ENCODE measurements around the gene BMAL1. TPM values are rescaled to one million over a fixed set of nuclear protein-coding genes. Genes with fewer than 3 reads are reported as not detected.

The BMAL1 gene
- total and polyA plus RNA-seq, 2 of the 8 experiments (the other 6 are each of a cell fraction or from before 2014, with no cell fraction given), result 6.8 to 6.9 TPM

DNA sequence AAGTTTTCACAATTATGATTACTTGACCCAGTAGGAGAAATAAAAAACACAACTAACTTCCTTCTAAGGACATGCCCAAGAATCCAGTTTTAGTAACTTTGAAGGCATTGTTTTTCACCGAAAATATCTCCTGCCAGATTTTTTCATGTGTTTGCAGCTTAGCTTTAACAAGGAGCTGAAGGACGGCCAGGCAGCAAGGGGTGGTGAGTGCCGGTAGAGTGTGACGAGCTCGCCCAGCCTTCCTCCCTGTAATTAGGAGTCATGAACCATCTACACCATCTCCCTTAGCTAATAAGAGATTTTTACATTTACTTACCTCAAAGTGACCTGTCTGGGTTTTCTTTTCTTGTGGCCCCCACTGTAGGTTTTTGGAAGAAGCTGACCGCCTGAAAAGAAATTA is 72.0 kb downstream of the BMAL1 start:
- Histone ChIP-seq H2BK15ac (ENCODE audit: low read length) (no peak overlapping the region), H3K79me1 (ENCODE audit: low read depth, low read length) (no peaks in the 10 kb centered on the region), H3K23me2 (ENCODE audit: low read depth, low read length) (no peaks in the 10 kb centered on the region), H3K4ac (replicated peaks; ENCODE audit: insufficient read length, low read depth, low read length) (no peak overlapping the region), H3K56ac (replicated peaks; ENCODE audit: insufficient read length, low read depth, low read length) (no peak overlapping the region), H4K91ac (replicated peaks; ENCODE audit: insufficient read length, low read length) (no peak overlapping the region), H3K27me3 (replicated peaks in 1 of 4; ENCODE audit: control insufficient read depth in 3 of 4, extremely low read depth in 1 of 4, insufficient read depth in 3 of 4, low read length in 3 of 4) (no peaks in the 10 kb centered on the region), H3K14ac (ENCODE audit: insufficient read length) (no peak overlapping the region), H3K4me1 (replicated peaks in 1 of 4; ENCODE audit: control insufficient read depth in 3 of 4, insufficient read depth in 4 of 4, low read length in 3 of 4) (peaks cover 0 to 2% (median under 1%) of the 10 kb centered on the region in 4 experiments; a peak in 3 of 7 replicates), H3K4me3 (ENCODE audit: extremely low read depth in 1 of 4, insufficient read depth in 2 of 4, low read depth in 3 of 4, low read length in 4 of 4) (no peak overlapping the region), H3K79me2 (ENCODE audit: control insufficient read depth in 1 of 2, insufficient read depth in 2 of 2, low read length in 2 of 2) (no peaks in the 10 kb centered on the region), H3K4me2 (ENCODE audit: insufficient read depth in 1 of 2, low read depth in 2 of 2, low read length in 2 of 2) (no peak overlapping the region), H2BK5ac (ENCODE audit: low read depth, low read length) (no peak overlapping the region), H2BK120ac (replicated peaks; ENCODE audit: low read depth, low read length) (no peak overlapping the region), H2BK12ac (ENCODE audit: low read depth, low read length) (no peak overlapping the region), H3K18ac (ENCODE audit: extremely low read depth, low read length) (no peak overlapping the region), H2AK5ac (ENCODE audit: low read depth, low read length) (no peak overlapping the region), H3K9ac (replicated peaks in 1 of 4; ENCODE audit: extremely low read depth in 1 of 4, low read depth in 3 of 4, low read length in 3 of 4) (no peak overlapping the region), H3K23ac (ENCODE audit: insufficient read length) (no peak overlapping the region), H3K9me3 (ENCODE audit: insufficient read depth in 2 of 2, low read depth in 1 of 2, low read length in 1 of 2) (no peaks in the 10 kb centered on the region), H3K36me3 (ENCODE audit: control insufficient read depth in 2 of 4, insufficient read depth in 4 of 4, low read length in 3 of 4) (no peaks in the 10 kb centered on the region), H3K27ac (ENCODE audit: low read depth, low read length) (no peak overlapping the region), H4K20me1 (replicated peaks in 1 of 2; ENCODE audit: control insufficient read depth in 1 of 2, insufficient read depth in 2 of 2, low read length in 2 of 2) (no peaks in the 10 kb centered on the region), H2BK20ac (ENCODE audit: low read length) (no peak overlapping the region), H2AFZ (ENCODE audit: low read length) (no peak overlapping the region), H4K5ac (ENCODE audit: insufficient read length, low read depth, low read length) (no peak overlapping the region), H4K8ac (ENCODE audit: extremely low read depth, insufficient read depth, low read length) (no peak overlapping the region)
- POLR2A ChIA-PET (ENCODE audit: partially characterized antibody), result no interaction called here
- no peak for FAIRE-seq
- CTCF ChIA-PET (ENCODE audit: partially characterized antibody), result interaction anchor here (0.7 to 14.6 kb wide), 8 partner anchors 10 to 139 kb away, joined by 3 to 129 read pairs (median 6); no protein-coding TSS in a partner anchor
- WGBS, 2 experiments (ENCODE audit: extremely low coverage in 1 of 2, insufficient coverage in 1 of 2, insufficient read length in 1 of 2, insufficient replicate concordance in 2 of 2, low coverage in 1 of 2, low lambda C conversion rate in 2 of 2, missing lambda C conversion rate in 1 of 2), result 86% methylated on average over 6 of the region's 6 CpGs; no CpG with 5 or more reads in 1 of the 2 experiments
- no peak for DNase-seq (ENCODE audit: low read depth in 1 of 2, low spot score in 2 of 2)
- TF ChIP-seq CHD1 (IDR thresholded peaks at IDR 0.05; ENCODE audit: low read depth, low read length), result no peak

Measured in H1 (cell line).